Measurements from ENCODE around the gene MACC1. TPM values are rescaled to one million over a fixed set of nuclear protein-coding genes. Genes with fewer than 3 reads are reported as not detected.

Gene MACC1
- total and polyA plus RNA-seq, 9 of the 15 experiments (the other 6 are each of a cell fraction or from before 2014, with no cell fraction given): 5.9 to 30.2 (median 10.4) TPM

- TF ChIP-seq SMC3 (conservative IDR thresholded peaks at IDR 0.05; ENCODE audit: insufficient read depth, low read depth, low read length) (no peak), ZBTB11 (CRISPR knock-in tag; IDR thresholded peaks at IDR 0.05) (0 out of 6 replicates have a peak, but pooled peaks of 1 of the 3 experiments have one; percentile 27), E2F3 (CRISPR knock-in tag; IDR thresholded peaks at IDR 0.05) (no peak), NONO (IDR thresholded peaks at IDR 0.05; ENCODE audit: low read depth in 2 of 2, low read length in 1 of 2) (no peak), NFYB (IDR thresholded peaks at IDR 0.05; ENCODE audit: extremely low read depth, insufficient read length) (no peak), STAT5B (CRISPR knock-in tag; IDR thresholded peaks at IDR 0.05) (no peak), RAD51 (IDR thresholded peaks at IDR 0.05; ENCODE audit: borderline replicate concordance, low read depth) (no peak), ZNF41 (CRISPR knock-in tag; conservative IDR thresholded peaks at IDR 0.05) (no peak), RUNX1 (IDR thresholded peaks at IDR 0.05; ENCODE audit: low read depth) (no peak), TEAD2 (tag; IDR thresholded peaks at IDR 0.05) (no peak), ZNF175 (CRISPR knock-in tag; IDR thresholded peaks at IDR 0.05; ENCODE audit: low read depth) (no peak), ATF2 (CRISPR knock-in tag; IDR thresholded peaks at IDR 0.05) (no peak), POLR2AphosphoS2 (IDR thresholded peaks at IDR 0.05; ENCODE audit: low read length) (no peak), SAP30 (IDR thresholded peaks at IDR 0.05; ENCODE audit: borderline replicate concordance, insufficient read depth, low read depth, low read length, poor library complexity, severe bottlenecking) (no peak), MTF1 (CRISPR knock-in tag; IDR thresholded peaks at IDR 0.05; ENCODE audit: borderline replicate concordance) (no peak), POLR2H (tag; IDR thresholded peaks at IDR 0.05; ENCODE audit: low read depth) (peak; percentile 60; the same call in 1 of the 2 replicates), HDAC2 (IDR thresholded peaks at IDR 0.05) (no peak; the same call in 1 of the 2 replicates), DMBX1 (CRISPR knock-in tag; IDR thresholded peaks at IDR 0.05; ENCODE audit: borderline replicate concordance) (peak; percentile 62; the same call in 1 of the 2 replicates), ZNF436 (CRISPR knock-in tag; IDR thresholded peaks at IDR 0.05) (no peak), PHF20 (IDR thresholded peaks at IDR 0.05; ENCODE audit: partially characterized antibody) (no peak)
- TF ChIP-seq, protein P1, sequence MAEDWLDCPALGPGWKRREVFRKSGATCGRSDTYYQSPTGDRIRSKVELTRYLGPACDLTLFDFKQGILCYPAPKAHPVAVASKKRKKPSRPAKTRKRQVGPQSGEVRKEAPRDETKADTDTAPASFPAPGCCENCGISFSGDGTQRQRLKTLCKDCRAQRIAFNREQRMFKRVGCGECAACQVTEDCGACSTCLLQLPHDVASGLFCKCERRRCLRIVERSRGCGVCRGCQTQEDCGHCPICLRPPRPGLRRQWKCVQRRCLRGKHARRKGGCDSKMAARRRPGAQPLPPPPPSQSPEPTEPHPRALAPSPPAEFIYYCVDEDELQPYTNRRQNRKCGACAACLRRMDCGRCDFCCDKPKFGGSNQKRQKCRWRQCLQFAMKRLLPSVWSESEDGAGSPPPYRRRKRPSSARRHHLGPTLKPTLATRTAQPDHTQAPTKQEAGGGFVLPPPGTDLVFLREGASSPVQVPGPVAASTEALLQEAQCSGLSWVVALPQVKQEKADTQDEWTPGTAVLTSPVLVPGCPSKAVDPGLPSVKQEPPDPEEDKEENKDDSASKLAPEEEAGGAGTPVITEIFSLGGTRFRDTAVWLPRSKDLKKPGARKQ (CRISPR knock-in tag; IDR thresholded peaks at IDR 0.05): no peak
These were observed 21.7 kb upstream of the MACC1 start (continued) for GRCh38 chr7:20238754-20239324.
